ENCODE data around the gene ATP9A.

DNA sequence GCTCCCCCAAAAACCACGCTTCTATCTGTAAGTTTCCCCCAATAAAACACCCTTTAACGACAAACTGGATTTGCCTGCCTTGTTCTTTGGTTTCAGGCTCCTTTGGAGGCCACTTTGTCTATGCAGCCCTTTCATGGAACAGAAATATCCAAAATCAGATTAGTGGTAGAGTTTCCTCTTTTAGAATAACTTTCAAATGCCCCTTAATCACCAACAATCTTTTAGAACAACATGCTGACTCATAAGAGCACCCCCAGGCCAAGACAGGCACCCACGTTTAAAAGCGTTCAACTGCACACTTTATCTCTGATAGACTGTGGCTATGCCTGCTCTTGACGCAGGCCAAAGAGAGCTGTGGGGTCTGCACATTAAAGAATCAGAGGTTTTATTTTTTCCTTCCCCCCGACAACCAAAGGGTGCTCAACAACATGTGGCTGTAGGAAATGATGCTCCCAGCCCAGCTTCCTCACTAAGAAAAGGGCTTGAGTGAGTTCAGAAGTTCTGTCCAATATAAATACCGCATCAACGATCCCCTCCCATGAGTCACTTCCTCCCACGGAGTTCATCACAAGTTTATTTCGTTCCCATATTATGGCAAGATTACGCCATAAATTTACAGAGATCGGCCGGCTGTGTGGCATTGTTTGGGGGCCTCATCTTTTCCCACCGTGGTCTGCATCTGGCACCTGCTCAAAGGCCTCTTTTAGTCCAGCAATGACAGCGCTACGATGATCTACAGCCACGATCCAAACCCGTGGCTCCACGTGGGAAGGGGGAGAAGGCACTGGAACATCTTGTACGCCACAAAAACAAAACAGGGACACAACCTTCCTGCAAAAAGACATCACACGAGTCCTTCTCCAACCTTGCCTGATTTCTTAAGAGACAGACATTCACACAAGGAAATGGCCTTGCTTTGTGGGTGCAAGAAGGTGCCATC is 136.9 kb downstream of the ATP9A start:
- TF ChIP-seq, protein P1, sequence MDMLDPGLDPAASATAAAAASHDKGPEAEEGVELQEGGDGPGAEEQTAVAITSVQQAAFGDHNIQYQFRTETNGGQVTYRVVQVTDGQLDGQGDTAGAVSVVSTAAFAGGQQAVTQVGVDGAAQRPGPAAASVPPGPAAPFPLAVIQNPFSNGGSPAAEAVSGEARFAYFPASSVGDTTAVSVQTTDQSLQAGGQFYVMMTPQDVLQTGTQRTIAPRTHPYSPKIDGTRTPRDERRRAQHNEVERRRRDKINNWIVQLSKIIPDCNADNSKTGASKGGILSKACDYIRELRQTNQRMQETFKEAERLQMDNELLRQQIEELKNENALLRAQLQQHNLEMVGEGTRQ (IDR thresholded peaks at IDR 0.05; ENCODE audit: low read length) = no peak
- TF ChIP-seq MAFK (IDR thresholded peaks at IDR 0.05; ENCODE audit: low read depth, low read length) (no peak), TEAD4 (IDR thresholded peaks at IDR 0.05; ENCODE audit: low read depth, low read length) (no peak), TAF1 (IDR thresholded peaks at IDR 0.05; ENCODE audit: low read depth, low read length) (no peak), TCF12 (IDR thresholded peaks at IDR 0.05; ENCODE audit: low read depth, low read length) (no peak), CHD2 (IDR thresholded peaks at IDR 0.05; ENCODE audit: low read length) (no peak), KDM5A (IDR thresholded peaks at IDR 0.05; ENCODE audit: low read length) (no peak), EP300 (IDR thresholded peaks at IDR 0.05; ENCODE audit: borderline replicate concordance in 1 of 2, low read depth in 2 of 2, low read length in 2 of 2) (no peak), EZH2 (IDR thresholded peaks at IDR 0.05; ENCODE audit: low read depth, low read length, severe bottlenecking) (no peak), POLR2A (IDR thresholded peaks at IDR 0.05; ENCODE audit: control extremely low read depth in 1 of 2, low read depth in 2 of 2, low read length in 2 of 2) (no peak), RBBP5 (IDR thresholded peaks at IDR 0.05; ENCODE audit: borderline replicate concordance, low read depth, low read length) (no peak)
- TF ChIP-seq, protein P2, sequence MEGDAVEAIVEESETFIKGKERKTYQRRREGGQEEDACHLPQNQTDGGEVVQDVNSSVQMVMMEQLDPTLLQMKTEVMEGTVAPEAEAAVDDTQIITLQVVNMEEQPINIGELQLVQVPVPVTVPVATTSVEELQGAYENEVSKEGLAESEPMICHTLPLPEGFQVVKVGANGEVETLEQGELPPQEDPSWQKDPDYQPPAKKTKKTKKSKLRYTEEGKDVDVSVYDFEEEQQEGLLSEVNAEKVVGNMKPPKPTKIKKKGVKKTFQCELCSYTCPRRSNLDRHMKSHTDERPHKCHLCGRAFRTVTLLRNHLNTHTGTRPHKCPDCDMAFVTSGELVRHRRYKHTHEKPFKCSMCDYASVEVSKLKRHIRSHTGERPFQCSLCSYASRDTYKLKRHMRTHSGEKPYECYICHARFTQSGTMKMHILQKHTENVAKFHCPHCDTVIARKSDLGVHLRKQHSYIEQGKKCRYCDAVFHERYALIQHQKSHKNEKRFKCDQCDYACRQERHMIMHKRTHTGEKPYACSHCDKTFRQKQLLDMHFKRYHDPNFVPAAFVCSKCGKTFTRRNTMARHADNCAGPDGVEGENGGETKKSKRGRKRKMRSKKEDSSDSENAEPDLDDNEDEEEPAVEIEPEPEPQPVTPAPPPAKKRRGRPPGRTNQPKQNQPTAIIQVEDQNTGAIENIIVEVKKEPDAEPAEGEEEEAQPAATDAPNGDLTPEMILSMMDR (IDR thresholded peaks at IDR 0.05; ENCODE audit: control extremely low read depth in 1 of 3, insufficient read depth in 1 of 3, low read depth in 1 of 3, low read length in 3 of 3) = no peak

Measured in H1 (cell line).